Measurements from ENCODE around the gene ZNF514. TPM values are rescaled to one million over a fixed set of nuclear protein-coding genes. Genes with fewer than 3 reads are reported as not detected.
"Not testable (repeated sequence)": the region's sequence is repeated elsewhere in the genome, so short reads cannot be mapped to it uniquely, and the experiment has no call there.

ZNF514 gene
- total RNA-seq, 1 donor from 2014 or later = 5.2 TPM

- H3K4me3 ChIP-seq (ENCODE audit: low read depth, low read length); DNase-seq (ENCODE audit: low read depth): not testable (repeated sequence)
- peak; percentile 51 for TF ChIP-seq CTCF (conservative IDR thresholded peaks at IDR 0.05; ENCODE audit: low read depth, low read length)
Observed at GRCh38 chr2:95192956-95193355, 33.3 kb upstream of the ZNF514 start.

- no peak for TF ChIP-seq CTCF (conservative IDR thresholded peaks at IDR 0.05; ENCODE audit: low read depth, low read length)
- no peak for DNase-seq (ENCODE audit: low read depth)
- no peak overlapping the region for H3K4me3 ChIP-seq (ENCODE audit: low read depth, low read length)
Observed at GRCh38 chr2:95185973-95186372, 26.3 kb upstream of the ZNF514 start.

GRCh38 chr2:95185197-95185596, 25.5 kb upstream of the ZNF514 start:
- no peak for TF ChIP-seq CTCF (conservative IDR thresholded peaks at IDR 0.05; ENCODE audit: low read depth, low read length)
- H3K4me3 ChIP-seq (ENCODE audit: low read depth, low read length) = no peak overlapping the region
- no peak for DNase-seq (ENCODE audit: low read depth)

- H3K4me3 ChIP-seq (ENCODE audit: low read depth, low read length) = no peak overlapping the region
- DNase-seq (ENCODE audit: low read depth) = no peak
- TF ChIP-seq CTCF (conservative IDR thresholded peaks at IDR 0.05; ENCODE audit: low read depth, low read length) = no peak
Observed at GRCh38 chr2:95181774-95182173, 22.1 kb upstream of the ZNF514 start.

GRCh38 chr2:95179451-95179850, 19.8 kb upstream of the ZNF514 start:
- no peak for DNase-seq (ENCODE audit: low read depth)
- H3K4me3 ChIP-seq (ENCODE audit: low read depth, low read length) = no peak overlapping the region
- no peak for TF ChIP-seq CTCF (conservative IDR thresholded peaks at IDR 0.05; ENCODE audit: low read depth, low read length)

GRCh38 chr2:95174031-95174542, 14.4 kb upstream of the ZNF514 start:
- TF ChIP-seq CTCF (conservative IDR thresholded peaks at IDR 0.05; ENCODE audit: low read depth, low read length) = no peak
- H3K4me3 ChIP-seq (ENCODE audit: low read depth, low read length) = no peak overlapping the region
- no peak for DNase-seq (ENCODE audit: low read depth)

GRCh38 chr2:95171902-95172301, 12.3 kb upstream of the ZNF514 start:
- no peak for DNase-seq (ENCODE audit: low read depth)
- TF ChIP-seq CTCF (conservative IDR thresholded peaks at IDR 0.05; ENCODE audit: low read depth, low read length) = no peak
- no peak overlapping the region for H3K4me3 ChIP-seq (ENCODE audit: low read depth, low read length)

Measured in epithelial cell of proximal tubule (primary cell).